Hematopoietic multipotent progenitor cell (in vitro differentiated cells): ENCODE data around the gene NME9. TPM values are rescaled to one million over a fixed set of nuclear protein-coding genes. Genes with fewer than 3 reads are reported as not detected.
A peak's percentile ranks its signal among the peaks of the same experiment; 100 is the strongest.
"Not testable (repeated sequence)": the region's sequence is repeated elsewhere in the genome, so short reads cannot be mapped to it uniquely, and the experiment has no call there.

Source experiments
- DNase-seq, 3 donors: peaks; one replicate each; pipeline ENCODE4 v3.0.0-alpha.2; 2011 to 2015; ENCODE audit warnings: low read depth in 2 of 3, low spot score in 2 of 3
- total RNA-seq: library from RNA; depleted of rRNA; stranded (reverse); fragments of >200 nt; gene quantifications from one replicate; pipeline ENCODE4 v1.2.3, GENCODE V29; 2012

The NME9 gene
- total RNA-seq, result 1.1 TPM

- DNase-seq, result peak; percentile 82 to 96 (median 91)
These were observed at the start of gene NME9 for GRCh38 chr3:138329127-138329983. NME9 (minus strand) TSS chr3:138329851; CDS start chr3:138329335, 516 bp downstream.

- no peak for DNase-seq
These were observed 49.3 kb upstream of the NME9 start for GRCh38 chr3:138378990-138379389.

- no peak for DNase-seq
These were observed 48.7 kb upstream of the NME9 start for GRCh38 chr3:138378331-138378730.

GRCh38 chr3:138377804-138378203 lies 48.2 kb upstream of the NME9 start:
- no peak for DNase-seq

GRCh38 chr3:138377212-138377611 lies 47.6 kb upstream of the NME9 start:
- not testable (repeated sequence) for DNase-seq

DNA sequence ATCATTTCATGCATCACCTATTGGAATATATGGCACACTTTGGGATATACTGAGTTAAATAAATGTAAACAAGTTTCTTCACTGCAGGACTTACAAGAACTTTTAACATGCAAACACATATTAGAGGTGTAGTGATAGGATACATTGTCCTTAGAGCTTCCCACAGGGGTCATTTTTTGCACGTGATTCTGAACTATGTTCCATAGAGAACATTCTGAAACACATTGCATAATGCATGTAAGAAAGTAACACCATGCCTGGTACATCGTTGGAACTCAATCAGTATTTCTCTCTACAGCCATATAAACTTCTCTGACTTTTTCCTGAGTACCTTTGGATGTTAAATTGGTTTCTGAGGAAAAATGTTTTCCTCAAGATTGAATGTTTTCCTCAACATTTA lies 47.0 kb upstream of the NME9 start:
- no peak for DNase-seq

DNA sequence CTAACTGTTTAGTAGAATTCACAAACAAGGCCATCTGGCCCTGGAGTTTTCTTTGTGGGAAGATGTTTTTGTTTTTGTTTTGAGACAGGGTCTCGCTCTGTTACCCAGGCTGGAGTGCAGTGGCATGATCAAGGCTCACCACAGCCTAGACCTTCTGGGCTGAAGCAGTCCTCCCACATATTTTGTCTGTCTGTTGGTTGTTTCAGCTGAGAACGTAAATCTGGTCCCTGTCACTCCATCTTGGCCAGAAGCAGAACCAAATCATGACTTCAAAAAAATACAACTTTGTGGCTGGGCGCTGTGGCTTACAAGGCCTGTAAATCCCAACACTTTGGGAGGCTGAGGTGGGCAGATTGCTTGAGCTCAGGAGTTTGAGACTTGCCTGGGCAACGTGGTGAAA lies 45.8 kb upstream of the NME9 start:
- no peak for DNase-seq

DNA sequence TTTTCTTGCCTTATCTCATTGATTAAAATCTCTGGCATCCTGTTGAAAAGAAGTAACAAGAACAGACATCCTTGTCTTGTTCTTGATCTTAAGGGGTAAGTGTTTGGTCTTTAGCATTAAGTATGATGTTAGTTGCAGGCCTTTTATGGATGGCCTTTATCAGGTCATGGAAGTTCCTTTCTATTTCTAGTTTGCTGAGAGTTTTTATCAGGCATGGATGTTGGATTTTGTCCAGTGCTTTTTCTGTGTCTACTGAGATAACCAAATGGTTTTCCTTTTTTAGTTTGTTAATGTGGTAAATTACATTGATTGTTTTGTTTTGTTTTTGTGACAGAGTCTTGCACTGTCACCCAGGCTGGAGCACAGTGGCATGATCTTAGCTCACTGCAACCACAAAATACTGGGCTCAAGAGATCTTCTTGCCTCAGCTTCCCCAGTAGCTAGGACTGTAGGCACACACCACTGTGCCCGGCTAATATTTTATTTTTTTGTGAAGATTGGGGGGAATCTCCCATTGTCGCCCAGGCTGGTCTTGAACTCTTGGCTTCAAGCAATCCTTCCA lies 45.0 kb upstream of the NME9 start:
- DNase-seq, result peak in 1 of 3 donors; percentile 14

- DNase-seq, result no peak
These were observed 44.1 kb upstream of the NME9 start for GRCh38 chr3:138373736-138374094.

DNA sequence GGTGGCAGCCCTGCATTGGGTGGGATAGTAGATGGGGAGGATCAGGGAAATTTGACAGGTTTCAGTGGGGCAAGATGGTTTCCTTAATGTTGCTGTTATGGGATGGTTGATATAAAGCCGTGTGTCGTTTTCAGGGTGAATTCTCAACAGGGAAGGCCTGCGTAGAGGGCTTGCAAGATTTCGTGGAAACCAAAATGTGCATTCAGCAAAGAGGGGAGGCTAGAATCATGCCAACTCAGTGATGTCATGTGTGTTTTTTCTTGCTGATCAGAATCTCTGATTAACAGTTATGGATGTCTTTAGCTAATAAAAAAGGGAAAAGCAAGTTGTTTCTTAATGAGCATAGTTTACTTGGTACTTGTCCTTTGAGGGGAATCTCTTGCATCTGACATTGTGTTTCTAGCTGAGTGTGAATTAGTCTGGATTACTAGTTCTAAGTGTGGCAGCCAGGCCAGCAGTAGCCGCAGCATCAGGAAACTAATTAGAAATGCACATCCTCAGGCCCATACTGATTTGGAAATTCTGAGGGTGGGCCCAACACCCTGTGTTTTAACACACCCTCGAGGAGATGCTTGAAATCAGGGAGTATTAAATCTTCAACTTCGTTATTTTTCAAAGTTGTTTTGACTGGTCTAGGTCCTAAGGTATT lies 43.6 kb upstream of the NME9 start:
- no peak for DNase-seq

GRCh38 chr3:138371070-138371965 lies 41.7 kb upstream of the NME9 start:
- DNase-seq, result peak in 1 of 3 donors; percentile 13

DNA sequence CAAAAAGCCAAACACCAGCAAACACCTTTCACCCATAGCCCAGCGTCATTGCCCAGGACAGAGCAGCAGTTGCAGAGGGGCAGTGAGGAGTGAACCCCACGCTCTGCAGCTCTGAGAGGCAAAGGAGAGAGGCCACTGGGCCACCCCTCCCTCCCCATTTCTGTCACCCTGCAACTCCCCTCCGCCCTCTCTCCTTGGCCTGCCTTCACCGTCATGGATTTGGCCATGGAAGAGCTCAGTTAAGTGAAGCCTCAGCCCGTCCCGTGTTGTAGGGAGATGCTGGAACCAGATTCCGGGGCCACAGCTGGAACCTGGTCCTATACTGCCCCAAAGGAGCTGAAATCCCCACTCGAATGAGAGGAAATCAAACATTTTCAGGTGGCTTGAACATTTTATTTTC lies 40.7 kb upstream of the NME9 start:
- DNase-seq, result no peak

GRCh38 chr3:138369151-138369900 lies 39.7 kb upstream of the NME9 start:
- DNase-seq, result no peak

DNA sequence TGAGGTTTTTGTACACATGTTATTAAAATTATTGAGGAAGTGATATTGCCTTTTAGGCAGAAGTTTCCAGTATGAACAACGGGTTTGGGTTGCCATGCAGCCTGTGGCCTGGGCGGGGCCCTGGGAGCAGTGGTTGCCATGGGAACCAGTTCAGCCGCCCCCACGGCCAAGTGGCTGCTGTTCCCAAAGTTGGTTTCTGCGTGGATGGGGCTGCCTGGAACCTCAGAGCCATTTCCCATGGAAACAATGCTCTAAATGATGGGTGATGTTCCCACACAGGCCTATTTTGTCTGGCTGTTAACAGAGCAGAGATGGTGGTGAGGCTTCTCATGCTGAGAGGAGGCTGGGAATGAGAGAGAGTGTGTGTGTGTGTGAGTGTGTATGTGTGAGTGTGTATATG lies 38.3 kb upstream of the NME9 start:
- DNase-seq, result peak in 1 of 3 donors; percentile 32

GRCh38 chr3:138367326-138367850 lies 37.7 kb upstream of the NME9 start:
- no peak for DNase-seq

- no peak for DNase-seq
These were observed 36.5 kb upstream of the NME9 start for GRCh38 chr3:138366006-138366759.

DNA sequence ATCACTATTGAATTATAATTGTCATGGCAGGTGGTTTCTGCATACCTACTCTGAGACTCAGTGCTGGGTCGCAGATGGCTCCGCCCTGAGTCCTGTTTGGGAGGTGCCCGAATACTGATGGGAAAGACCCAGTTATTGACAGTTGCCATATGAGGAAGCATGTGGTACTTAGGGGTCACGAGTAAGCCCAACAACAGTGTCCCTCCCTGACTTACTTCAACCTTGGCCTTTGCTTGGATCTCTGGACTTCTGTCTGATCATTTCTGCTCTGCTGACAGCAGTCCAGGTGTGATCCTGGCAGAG lies 35.6 kb upstream of the NME9 start:
- no peak for DNase-seq

GRCh38 chr3:138364356-138365252 lies 35.0 kb upstream of the NME9 start:
- DNase-seq, result no peak
